ENCODE measurements around the gene RABL2B. TPM values are rescaled to one million over a fixed set of nuclear protein-coding genes. Genes with fewer than 3 reads are reported as not detected.

The RABL2B gene
- total and polyA plus RNA-seq, 2 donors (not counting 3 experiments of a cell fraction or from before 2014, with no cell fraction given) = 26.7 to 39.8 TPM

DNA sequence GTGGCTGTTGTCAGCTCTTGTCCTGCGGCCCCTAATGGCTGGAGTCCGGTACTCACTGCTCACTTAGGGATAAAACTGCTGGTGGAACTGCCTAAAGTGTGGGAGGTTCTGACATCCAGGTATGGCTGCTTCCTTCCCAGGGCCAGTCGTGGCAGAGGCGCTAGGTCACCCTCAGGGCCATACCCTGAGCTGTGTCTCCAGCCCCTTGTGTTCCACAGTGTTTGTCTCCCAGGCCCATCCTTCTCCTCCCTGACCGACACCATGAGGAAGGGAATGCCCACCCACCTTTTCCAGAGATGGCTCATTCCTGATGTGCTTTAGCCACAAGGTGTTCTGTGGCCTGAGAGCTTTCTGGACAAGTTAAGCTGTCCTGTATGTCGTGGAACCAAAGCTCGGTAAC lies 57.8 kb downstream of the RABL2B start:
- BruUV-seq (replicated peaks) = no TSS peak
- peaks cover 46 to 89% of the 10 kb centered on the region in 2 experiments for H3K36me3 ChIP-seq (ENCODE audit: control insufficient read depth in 2 of 2, extremely low read depth in 1 of 2, insufficient read depth in 2 of 2, low read length in 2 of 2)
- H3K9me3 ChIP-seq (replicated peaks; ENCODE audit: control insufficient read depth, insufficient read depth, low read length) = no peaks in the 10 kb centered on the region
- no peak overlapping the region for H3K9ac ChIP-seq (replicated peaks; ENCODE audit: extremely low read depth, insufficient read depth, low read length)
- H3K4me1 ChIP-seq (ENCODE audit: control insufficient read depth, extremely low read depth, insufficient read depth, low read length) = no peaks in the 10 kb centered on the region
- H3K27me3 ChIP-seq (ENCODE audit: control insufficient read depth in 2 of 2, insufficient read depth in 2 of 2, low read length in 2 of 2) = no peaks in the 10 kb centered on the region
- FAIRE-seq (no peak), DNase-seq (ENCODE audit: low read depth, low spot score) (no peak)
- no peak overlapping the region for H3K27ac ChIP-seq (ENCODE audit: insufficient read depth, low read depth, low read length)
- POLR2A ChIA-PET = no interaction called here
- H3K4me3 ChIP-seq (replicated peaks in 1 of 3; ENCODE audit: insufficient read depth in 1 of 3, low read depth in 1 of 3, low read length in 3 of 3) = no peak overlapping the region
- intact Hi-C loops (cut with micrococcal nuclease) (no loop called here), dilution Hi-C loops (cut with MboI; ENCODE audit: extremely low pct_ligation_motif_present, low sequenced_read_pairs) (no loop called here)
- no peak for TF ChIP-seq MYC (IDR thresholded peaks at IDR 0.05; ENCODE audit: low read depth, low read length)
- CTCF ChIA-PET = no interaction called here
- peaks cover 75% of the 10 kb centered on the region for H3K79me2 ChIP-seq (ENCODE audit: control insufficient read depth, insufficient read depth, low read length)
- no peaks in the 10 kb centered on the region for H3K9me1 ChIP-seq (replicated peaks; ENCODE audit: control insufficient read depth, extremely low read depth, insufficient read depth, low read length)
- no peak overlapping the region for H2AFZ ChIP-seq (ENCODE audit: low read depth, low read length)
- H3K4me2 ChIP-seq (ENCODE audit: insufficient read depth, low read length) = no peak overlapping the region
- H4K20me1 ChIP-seq (replicated peaks; ENCODE audit: control insufficient read depth, extremely low read depth, insufficient read depth, low read length) = peaks cover 7% of the 10 kb centered on the region

DNA sequence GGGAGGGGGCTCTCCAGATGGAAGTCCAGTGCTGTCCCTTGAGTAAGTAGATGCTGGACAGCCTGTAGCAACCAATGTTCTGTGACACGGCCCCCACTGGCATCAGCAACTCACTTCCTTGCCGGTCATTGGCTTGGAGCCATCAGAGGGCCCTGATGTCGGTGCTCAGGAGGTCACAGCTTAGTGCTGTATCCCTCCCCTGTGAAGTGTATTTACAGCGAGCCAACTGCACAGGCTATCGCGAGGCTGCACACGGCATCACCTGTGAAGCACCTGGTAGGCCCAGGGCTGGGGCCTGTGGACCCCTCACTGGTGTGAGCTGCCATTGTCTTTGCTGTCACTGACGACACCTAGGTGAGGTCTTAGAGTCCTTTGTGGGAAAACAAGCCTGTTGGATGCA lies 58.8 kb downstream of the RABL2B start:
- H3K9ac ChIP-seq (replicated peaks; ENCODE audit: extremely low read depth, insufficient read depth, low read length) = no peak overlapping the region
- ChIA-PET POLR2A (no interaction called here), CTCF (no interaction called here)
- H3K79me2 ChIP-seq (ENCODE audit: control insufficient read depth, insufficient read depth, low read length) = peaks cover 75% of the 10 kb centered on the region
- H3K27ac ChIP-seq (ENCODE audit: insufficient read depth, low read depth, low read length) = no peak overlapping the region
- DNase-seq (ENCODE audit: low read depth, low spot score) (no peak), FAIRE-seq (no peak)
- H3K4me3 ChIP-seq (replicated peaks in 1 of 3; ENCODE audit: insufficient read depth in 1 of 3, low read depth in 1 of 3, low read length in 3 of 3) = no peak overlapping the region
- H3K9me3 ChIP-seq (replicated peaks; ENCODE audit: control insufficient read depth, insufficient read depth, low read length) = no peaks in the 10 kb centered on the region
- no TSS peak for BruUV-seq (replicated peaks)
- H3K4me2 ChIP-seq (ENCODE audit: insufficient read depth, low read length) = no peak overlapping the region
- H4K20me1 ChIP-seq (replicated peaks; ENCODE audit: control insufficient read depth, extremely low read depth, insufficient read depth, low read length) = peaks cover 7% of the 10 kb centered on the region
- intact Hi-C loops (cut with micrococcal nuclease) (no loop called here), dilution Hi-C loops (cut with MboI; ENCODE audit: extremely low pct_ligation_motif_present, low sequenced_read_pairs) (no loop called here)
- TF ChIP-seq FOS (IDR thresholded peaks at IDR 0.05; ENCODE audit: borderline replicate concordance, insufficient read depth, low read length) (no peak), GATA2 (IDR thresholded peaks at IDR 0.05; ENCODE audit: insufficient read depth, insufficient read length, low read depth, low read length) (no peak), EZH2 (IDR thresholded peaks at IDR 0.05; ENCODE audit: borderline replicate concordance, low read depth, low read length, severe bottlenecking) (no peak), MYC (IDR thresholded peaks at IDR 0.05; ENCODE audit: low read depth, low read length) (no peak), JUN (IDR thresholded peaks at IDR 0.05; ENCODE audit: borderline replicate concordance, insufficient read depth, insufficient read length, low read depth) (no peak), POLR2AphosphoS5 (IDR thresholded peaks at IDR 0.05; ENCODE audit: insufficient read depth, low read depth, low read length) (no peak), POLR2A (IDR thresholded peaks at IDR 0.05; ENCODE audit: low read depth, low read length) (no peak)
- TF ChIP-seq, protein P1, sequence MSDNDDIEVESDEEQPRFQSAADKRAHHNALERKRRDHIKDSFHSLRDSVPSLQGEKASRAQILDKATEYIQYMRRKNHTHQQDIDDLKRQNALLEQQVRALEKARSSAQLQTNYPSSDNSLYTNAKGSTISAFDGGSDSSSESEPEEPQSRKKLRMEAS (IDR thresholded peaks at IDR 0.05; ENCODE audit: insufficient read depth, insufficient read length) = no peak
- TF ChIP-seq, protein P2, sequence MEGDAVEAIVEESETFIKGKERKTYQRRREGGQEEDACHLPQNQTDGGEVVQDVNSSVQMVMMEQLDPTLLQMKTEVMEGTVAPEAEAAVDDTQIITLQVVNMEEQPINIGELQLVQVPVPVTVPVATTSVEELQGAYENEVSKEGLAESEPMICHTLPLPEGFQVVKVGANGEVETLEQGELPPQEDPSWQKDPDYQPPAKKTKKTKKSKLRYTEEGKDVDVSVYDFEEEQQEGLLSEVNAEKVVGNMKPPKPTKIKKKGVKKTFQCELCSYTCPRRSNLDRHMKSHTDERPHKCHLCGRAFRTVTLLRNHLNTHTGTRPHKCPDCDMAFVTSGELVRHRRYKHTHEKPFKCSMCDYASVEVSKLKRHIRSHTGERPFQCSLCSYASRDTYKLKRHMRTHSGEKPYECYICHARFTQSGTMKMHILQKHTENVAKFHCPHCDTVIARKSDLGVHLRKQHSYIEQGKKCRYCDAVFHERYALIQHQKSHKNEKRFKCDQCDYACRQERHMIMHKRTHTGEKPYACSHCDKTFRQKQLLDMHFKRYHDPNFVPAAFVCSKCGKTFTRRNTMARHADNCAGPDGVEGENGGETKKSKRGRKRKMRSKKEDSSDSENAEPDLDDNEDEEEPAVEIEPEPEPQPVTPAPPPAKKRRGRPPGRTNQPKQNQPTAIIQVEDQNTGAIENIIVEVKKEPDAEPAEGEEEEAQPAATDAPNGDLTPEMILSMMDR (IDR thresholded peaks at IDR 0.05; ENCODE audit: extremely low read depth in 1 of 2, insufficient read depth in 1 of 2, low read depth in 1 of 2, low read length in 2 of 2) = no peak
- H3K27me3 ChIP-seq (ENCODE audit: control insufficient read depth in 2 of 2, insufficient read depth in 2 of 2, low read length in 2 of 2) = no peaks in the 10 kb centered on the region
- no peaks in the 10 kb centered on the region for H3K4me1 ChIP-seq (ENCODE audit: control insufficient read depth, extremely low read depth, insufficient read depth, low read length)
- peaks cover 45 to 87% of the 10 kb centered on the region in 2 experiments for H3K36me3 ChIP-seq (ENCODE audit: control insufficient read depth in 2 of 2, extremely low read depth in 1 of 2, insufficient read depth in 2 of 2, low read length in 2 of 2)
- no peak overlapping the region for H2AFZ ChIP-seq (ENCODE audit: low read depth, low read length)
- no peaks in the 10 kb centered on the region for H3K9me1 ChIP-seq (replicated peaks; ENCODE audit: control insufficient read depth, extremely low read depth, insufficient read depth, low read length)
